K562 (cell line): ENCODE results near the gene POU3F1. TPM values are rescaled to one million over a fixed set of nuclear protein-coding genes. Genes with fewer than 3 reads are reported as not detected.
A peak's percentile ranks its signal among the peaks of the same experiment; 100 is the strongest.

Experiments
- BCOR ChIP-seq: fragments of 450-650 bp; IDR thresholded peaks from 2 replicates; pipeline ENCODE4 v1.6.1; 2016
- C11orf30 ChIP-seq: fragments of 450-650 bp; IDR thresholded peaks from 2 replicates; pipeline ENCODE4 v1.6.1; 2016; ENCODE audit warnings: low read depth, mild to moderate bottlenecking
- CREB1 ChIP-seq, 2 experiments: sonication (generic) in 1 of 2; formaldehyde crosslinking in 1 of 2; IDR thresholded peaks; 2 replicates each; pipeline versions ENCODE4 v1.6.1 to v1.8.0; 2012 to 2022; ENCODE audit warnings: inconsistent platforms in 1 of 2, mild to moderate bottlenecking in 1 of 2, missing genetic modification reagents in 1 of 2, moderate library complexity in 1 of 2
- CTBP1 ChIP-seq: fragments of 450-650 bp; IDR thresholded peaks from 2 replicates; pipeline ENCODE4 v1.6.1; 2016; ENCODE audit warnings: borderline replicate concordance
- ELK1 ChIP-seq: sonication (generic); formaldehyde crosslinking; IDR thresholded peaks from 2 replicates; pipeline ENCODE4 v1.8.1; 2022; ENCODE audit warnings: missing genetic modification reagents
- EP400 ChIP-seq: fragments of 450-650 bp; IDR thresholded peaks from 2 replicates; pipeline ENCODE4 v1.6.1; 2017; ENCODE audit warnings: antibody characterized with exemption, mild to moderate bottlenecking, moderate library complexity
- HIVEP1 ChIP-seq: fragments of 250-450 bp; sonication (Bioruptor Pico); IDR thresholded peaks from 2 replicates; pipeline ENCODE4 v1.4.0; 2020; ENCODE audit warnings: mild to moderate bottlenecking
- HLTF ChIP-seq: fragments of 450-650 bp; IDR thresholded peaks from 2 replicates; pipeline ENCODE4 v1.6.1; 2016
- MEIS2 ChIP-seq: fragments of 450-650 bp; IDR thresholded peaks from 2 replicates; pipeline ENCODE4 v1.6.1; 2014; ENCODE audit warnings: mild to moderate bottlenecking; ENCODE audit not compliant: partially characterized antibody
- MXI1 ChIP-seq: IDR thresholded peaks from 2 replicates; pipeline ENCODE4 v1.6.1; 2011; ENCODE audit warnings: low read depth, mild to moderate bottlenecking, improper control_type of control experiment, low read length
- SIRT6 ChIP-seq: IDR thresholded peaks from one replicate; pipeline ENCODE4 v1.6.1; 2012; ENCODE audit warnings: low read depth, mild to moderate bottlenecking, control low read depth, inconsistent platforms, low read length, moderate library complexity
- SMARCA4 ChIP-seq: fragments of 450-650 bp; IDR thresholded peaks from 2 replicates; pipeline ENCODE4 v1.6.1; 2016
- SMARCE1 ChIP-seq: fragments of 450-650 bp; IDR thresholded peaks from 2 replicates; pipeline ENCODE4 v1.7.1; 2016; ENCODE audit warnings: mild to moderate bottlenecking
- SP1 ChIP-seq: sonication (generic); formaldehyde crosslinking; IDR thresholded peaks from 2 replicates; pipeline ENCODE4 v1.8.1; 2022; ENCODE audit warnings: mild to moderate bottlenecking, missing genetic modification reagents
- SRF ChIP-seq, 2 experiments: fragments of 250-450, 450-650 bp in 1 of 2; sonication (Bioruptor Pico) in 1 of 2; sonication (generic) in 1 of 2; formaldehyde crosslinking; IDR thresholded peaks; 2 replicates each; pipeline versions ENCODE4 v1.5.0 to v1.5.1; 2020 to 2022; ENCODE audit warnings: mild to moderate bottlenecking in 1 of 2, missing genetic modification reagents in 1 of 2
- TCF7L2 ChIP-seq: fragments of 150-350 bp; IDR thresholded peaks from 2 replicates; pipeline ENCODE4 v1.6.1; 2016; ENCODE audit warnings: low read depth, mild to moderate bottlenecking, low read length, moderate library complexity
- TEAD4 ChIP-seq, 2 experiments: sonication (generic) in 1 of 2; formaldehyde crosslinking in 1 of 2; IDR thresholded peaks; 2 replicates each; pipeline versions ENCODE4 v1.6.1 to v1.8.0; 2012 to 2022; ENCODE audit warnings: borderline replicate concordance in 1 of 2, inconsistent platforms in 1 of 2, low read length in 1 of 2, mild to moderate bottlenecking in 1 of 2, missing genetic modification reagents in 1 of 2
- TGIF2 ChIP-seq: sonication (generic); formaldehyde crosslinking; IDR thresholded peaks from 2 replicates; pipeline ENCODE4 v1.8.1; 2022; ENCODE audit warnings: mild to moderate bottlenecking, missing genetic modification reagents, moderate library complexity
- TOE1 ChIP-seq, 2 experiments: fragments of 450-650 bp in 1 of 2; sonication (generic) in 1 of 2; formaldehyde crosslinking in 1 of 2; IDR thresholded peaks; 2 replicates each; pipeline versions ENCODE4 v1.7.1 to v1.8.0; 2016 to 2022; ENCODE audit warnings: borderline replicate concordance in 2 of 2, mild to moderate bottlenecking in 2 of 2, antibody characterized with exemption in 1 of 2, inconsistent platforms in 1 of 2, low read depth in 1 of 2, missing genetic modification reagents in 1 of 2, moderate library complexity in 1 of 2
- TRIM25 ChIP-seq: fragments of 450-650 bp; IDR thresholded peaks from 2 replicates; pipeline ENCODE4 v1.7.0; 2016; ENCODE audit warnings: borderline replicate concordance
- ZNF140 ChIP-seq: fragments of 250-450 bp; sonication (Bioruptor Pico); IDR thresholded peaks from 2 replicates; pipeline ENCODE4 v1.8.0; 2021; ENCODE audit warnings: moderate library complexity, mild to moderate bottlenecking, inconsistent platforms
- ZNF511 ChIP-seq: sonication (generic); formaldehyde crosslinking; IDR thresholded peaks from 2 replicates; pipeline ENCODE4 v1.8.0; 2022; ENCODE audit warnings: mild to moderate bottlenecking, missing genetic modification reagents
- ZNF551 ChIP-seq: fragments of 250-450 bp; sonication (Bioruptor Pico); IDR thresholded peaks from 2 replicates; pipeline ENCODE4 v1.5.0; 2021; ENCODE audit warnings: mild to moderate bottlenecking, moderate library complexity
- ZNF717 ChIP-seq: fragments of 250-450 bp; sonication (Bioruptor Pico); IDR thresholded peaks from 2 replicates; pipeline ENCODE4 v1.5.0; 2021
- ZNF830 ChIP-seq: fragments of 250-450 bp; sonication (Bioruptor Pico); IDR thresholded peaks from 2 replicates; pipeline ENCODE4 v1.5.0; 2021; ENCODE audit warnings: mild to moderate bottlenecking
- polyA plus RNA-seq, 8 experiments: library from polyadenylated mRNA; depleted of rRNA in 4 of 8; stranded (reverse) in 5 of 8; unstranded in 3 of 8; fragments of >200 nt; fragmentation: Nextera tagmentation in 2 of 8; fragmentation: Illumina TruSeq in 1 of 8; extraction: Ambion mirVana in 2 of 8; extraction: Trizol in 1 of 8; gene quantifications; 2 replicates each; pipeline versions ENCODE4 v1.2.1 to v1.2.3, GENCODE V29; 2011 to 2014; ENCODE audit warnings: inconsistent platforms in 1 of 8, missing spikeins in 1 of 8
- total RNA-seq, 7 experiments: library from RNA; depleted of rRNA in 6 of 7; stranded (reverse); fragments of >200 nt in 6 of 7; fragmentation: Illumina TruSeq in 2 of 7; extraction: Trizol in 2 of 7; gene quantifications; 2 replicates each; pipeline versions ENCODE4 v1.2.1 to v1.2.3, GENCODE V29; 2011 to 2021; ENCODE audit warnings: low replicate concordance in 1 of 7

POU3F1 gene
- total and polyA plus RNA-seq, 9 of the 15 experiments (the other 6 are each of a cell fraction or from before 2014, with no cell fraction given) = 0.09 TPM; not detected in 8

- TF ChIP-seq ZNF717 (CRISPR knock-in tag) = no peak
- peak; percentile 88 for TF ChIP-seq TEAD4 (IDR thresholded peaks at IDR 0.05; ENCODE audit: low read length)
- TF ChIP-seq TEAD4 (CRISPR knock-in tag; IDR thresholded peaks at IDR 0.05; ENCODE audit: borderline replicate concordance) = no peak
- TF ChIP-seq SP1 = peak; percentile 24; the same call in 1 of the 2 replicates
- TF ChIP-seq ZNF830 (CRISPR knock-in tag) = peak; percentile 80; the same call in 1 of the 2 replicates
- no peak for TF ChIP-seq MEIS2
- no peak for TF ChIP-seq ZNF551 (CRISPR knock-in tag)
- peak; percentile 100 for TF ChIP-seq SMARCE1
- no peak for TF ChIP-seq TGIF2 (CRISPR knock-in tag)
- TF ChIP-seq BCOR = peak; percentile 58; the same call in 1 of the 2 replicates
- no peak for TF ChIP-seq TCF7L2
- no peak for TF ChIP-seq ELK1 (CRISPR knock-in tag)
- TF ChIP-seq TRIM25 = no peak
- TF ChIP-seq CREB1 (IDR thresholded peaks at IDR 0.05) = 0 out of 2 replicates have a peak, but pooled peaks have one; percentile 32
- TF ChIP-seq CREB1 (CRISPR knock-in tag; IDR thresholded peaks at IDR 0.05) = peak; percentile 61; the same call in 1 of the 2 replicates
- TF ChIP-seq HIVEP1 (CRISPR knock-in tag) = no peak
- 0 out of 4 replicates have a peak, but pooled peaks of 1 of the 2 experiments have one; percentile 15 for TF ChIP-seq SRF (CRISPR knock-in tag; IDR thresholded peaks at IDR 0.05)
- no peak for TF ChIP-seq MXI1
- no peak for TF ChIP-seq HLTF
- TF ChIP-seq SIRT6 = no peak
- peak; percentile 58 for TF ChIP-seq TOE1 (IDR thresholded peaks at IDR 0.05; ENCODE audit: borderline replicate concordance)
- TF ChIP-seq TOE1 (CRISPR knock-in tag; IDR thresholded peaks at IDR 0.05; ENCODE audit: borderline replicate concordance, low read depth) = 0 out of 2 replicates have a peak, but pooled peaks have one; percentile 1
- TF ChIP-seq EP400 = peak; percentile 90
- TF ChIP-seq C11orf30 = no peak
- no peak for TF ChIP-seq ZNF140
- TF ChIP-seq CTBP1 = peak; percentile 34; the same call in 1 of the 2 replicates
- TF ChIP-seq ZNF511 (CRISPR knock-in tag) = no peak
- TF ChIP-seq SMARCA4 = peak; percentile 99
Observed at GRCh38 chr1:37999430-38000232, 47.0 kb downstream of the POU3F1 start (continued).
